Measurements from ENCODE around the gene CBL.
A peak's percentile ranks its signal among the peaks of the same experiment; 100 is the strongest.

CBL gene

GRCh38 chr11:119277660-119278059 is 71.5 kb downstream of the CBL start:
- no peak for DNase-seq

DNA sequence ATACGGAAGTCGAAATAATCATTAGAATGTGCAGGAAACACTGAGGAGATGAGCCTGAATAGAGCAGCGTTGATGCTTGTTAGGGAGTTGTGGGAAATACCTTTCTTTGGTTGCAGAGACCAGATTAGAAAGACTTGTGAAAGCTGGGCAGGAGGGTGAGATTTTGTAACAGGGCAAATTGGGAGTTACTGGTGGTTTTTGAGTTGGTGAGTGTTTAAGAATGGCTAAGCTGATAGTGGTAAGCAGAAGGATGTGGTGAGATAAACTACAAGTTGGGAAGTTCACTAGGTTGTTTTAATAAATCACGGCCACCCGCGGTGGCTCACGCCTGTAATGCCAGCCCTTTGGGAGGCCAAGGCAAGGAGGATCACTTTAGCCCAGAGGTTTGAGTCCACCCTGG is 76.4 kb downstream of the CBL start:
- no peak for DNase-seq

GRCh38 chr11:119284344-119285157 is 78.4 kb downstream of the CBL start:
- no peak for DNase-seq

- no peak for DNase-seq
These were observed 79.3 kb downstream of the CBL start for GRCh38 chr11:119285431-119285830.

GRCh38 chr11:119288219-119288618 is 82.1 kb downstream of the CBL start:
- no peak for DNase-seq

GRCh38 chr11:119290894-119291497 is 84.9 kb downstream of the CBL start:
- DNase-seq, result no peak

GRCh38 chr11:119293461-119293860 is 87.3 kb downstream of the CBL start:
- no peak for DNase-seq

DNA sequence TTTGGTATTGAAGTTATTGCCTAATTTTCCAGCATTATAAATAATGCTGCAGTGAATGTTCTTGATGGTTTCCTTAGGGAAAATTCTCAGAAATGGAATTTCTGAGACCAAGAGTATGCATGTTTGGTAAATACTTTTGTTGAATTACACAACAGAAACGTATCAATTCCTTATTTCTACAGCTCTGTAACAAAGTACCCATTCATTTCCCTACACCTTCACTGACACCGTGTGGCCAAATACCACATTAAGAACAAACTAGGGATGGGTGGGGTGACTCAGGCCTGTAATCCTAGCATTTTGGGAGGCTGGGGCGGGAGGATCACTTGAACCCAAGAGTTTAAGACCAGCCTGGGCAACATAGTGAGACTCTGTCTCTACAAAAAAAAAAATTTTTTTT is 89.0 kb downstream of the CBL start:
- DNase-seq, result no peak

GRCh38 chr11:119297938-119298337 is 91.8 kb downstream of the CBL start:
- DNase-seq, result no peak

DNA sequence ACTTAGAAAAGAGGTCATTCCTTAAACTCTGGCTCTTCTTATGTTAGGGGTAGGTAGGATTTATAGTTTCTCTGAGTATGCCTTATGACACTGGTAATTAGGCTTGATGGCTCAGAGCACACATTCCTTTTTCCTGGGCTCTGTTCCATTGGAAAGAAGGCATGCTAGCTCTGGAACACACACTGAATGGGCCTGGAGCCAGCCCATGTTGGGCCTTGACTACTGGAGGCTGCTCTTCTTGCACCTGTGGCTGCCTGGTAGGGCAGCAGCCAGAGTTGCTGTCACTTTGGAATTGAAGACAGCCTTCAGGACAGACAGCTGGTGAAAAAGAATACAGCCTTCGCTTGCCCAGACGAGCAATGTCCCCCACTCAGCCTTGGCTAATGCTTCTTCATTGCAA is 92.6 kb downstream of the CBL start:
- DNase-seq, result no peak

GRCh38 chr11:119299416-119299815 is 93.3 kb downstream of the CBL start:
- DNase-seq, result no peak

- no peak for DNase-seq
These were observed 94.2 kb downstream of the CBL start for GRCh38 chr11:119300198-119300964.

GRCh38 chr11:119303227-119303718 is 97.1 kb downstream of the CBL start:
- DNase-seq, result no peak

DNA sequence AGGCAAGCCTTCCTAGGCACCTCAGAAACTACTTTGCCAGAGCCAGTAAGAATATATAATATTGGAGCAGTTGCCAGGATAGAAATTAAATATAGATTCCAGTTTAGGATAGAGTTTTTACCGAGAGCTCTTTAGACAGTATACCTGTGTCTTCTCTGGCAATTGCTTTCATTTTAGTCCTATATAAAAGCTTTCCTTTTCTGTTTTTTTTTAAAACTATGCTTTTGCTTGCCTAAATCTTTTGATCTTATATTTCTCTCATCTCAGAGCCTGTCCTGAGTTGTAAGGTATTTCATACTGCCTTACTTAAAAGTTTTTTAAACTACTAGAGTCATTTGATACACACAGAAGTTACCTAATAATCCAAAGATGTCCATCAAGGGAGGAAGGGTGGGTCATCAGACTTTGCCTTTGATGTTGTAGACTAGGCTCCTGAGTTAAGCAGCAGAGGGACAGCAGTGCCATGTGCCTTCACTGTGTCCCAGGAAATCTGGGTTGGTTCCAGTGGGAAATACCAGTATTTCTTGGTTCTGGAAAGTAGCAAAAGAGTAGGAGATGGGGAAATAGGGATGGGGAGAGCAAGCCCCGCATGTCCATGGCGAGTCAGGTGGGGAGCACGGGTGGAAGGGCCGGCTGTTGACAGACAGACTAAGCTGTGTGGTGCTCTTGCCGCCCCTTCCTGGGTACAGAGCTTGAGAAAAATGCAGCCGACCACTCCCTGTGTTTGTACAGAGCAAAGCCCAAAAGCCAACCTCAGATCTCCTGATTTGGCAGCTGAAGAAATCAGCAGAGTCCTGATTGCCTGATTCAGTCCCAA is 99.6 kb downstream of the CBL start:
- no peak for DNase-seq

GRCh38 chr11:119306373-119306890 is 100.3 kb downstream of the CBL start:
- peak; percentile 73 for DNase-seq

DNA sequence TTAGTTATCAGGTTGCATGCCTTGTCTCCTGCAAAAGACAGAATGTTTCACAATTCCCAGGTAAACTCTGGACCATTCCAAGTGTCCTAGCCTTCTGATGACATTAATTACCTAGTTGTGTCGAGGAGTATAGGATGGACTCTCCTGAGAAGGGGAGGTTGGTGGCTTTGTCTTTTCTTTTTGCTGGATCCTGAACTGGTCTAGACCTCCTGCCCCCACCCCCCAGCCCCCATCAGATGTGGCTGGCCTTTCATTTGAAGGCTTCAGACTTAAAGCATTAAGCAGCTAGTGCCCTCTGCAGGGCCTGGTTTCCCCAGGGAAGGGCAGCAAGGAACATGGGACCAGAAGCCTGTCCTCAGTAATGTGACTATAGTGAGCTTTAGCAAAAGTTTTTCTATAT is 101.1 kb downstream of the CBL start:
- no peak for DNase-seq

DNA sequence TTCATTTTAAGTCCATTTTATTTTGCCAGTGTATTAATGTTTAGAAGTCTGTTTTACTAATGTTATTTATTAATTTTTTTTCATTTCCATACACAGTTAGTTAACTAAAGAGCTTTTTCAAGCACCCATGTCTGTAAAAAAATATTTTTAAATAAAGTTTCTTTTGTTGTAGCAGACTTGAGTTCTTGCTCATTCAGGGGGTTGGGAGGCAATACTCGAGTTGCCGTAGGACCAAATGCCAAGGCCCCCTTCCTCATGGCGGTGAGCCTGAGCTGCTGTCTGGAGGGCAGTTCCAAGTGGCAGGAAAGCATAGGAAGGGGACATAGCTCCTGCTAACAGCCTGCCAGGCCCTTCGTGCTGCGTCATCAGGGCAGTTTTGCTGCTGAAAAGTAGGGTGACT is 101.8 kb downstream of the CBL start:
- no peak for DNase-seq

- no peak for DNase-seq
These were observed 103.3 kb downstream of the CBL start for GRCh38 chr11:119309411-119309810.

DNA sequence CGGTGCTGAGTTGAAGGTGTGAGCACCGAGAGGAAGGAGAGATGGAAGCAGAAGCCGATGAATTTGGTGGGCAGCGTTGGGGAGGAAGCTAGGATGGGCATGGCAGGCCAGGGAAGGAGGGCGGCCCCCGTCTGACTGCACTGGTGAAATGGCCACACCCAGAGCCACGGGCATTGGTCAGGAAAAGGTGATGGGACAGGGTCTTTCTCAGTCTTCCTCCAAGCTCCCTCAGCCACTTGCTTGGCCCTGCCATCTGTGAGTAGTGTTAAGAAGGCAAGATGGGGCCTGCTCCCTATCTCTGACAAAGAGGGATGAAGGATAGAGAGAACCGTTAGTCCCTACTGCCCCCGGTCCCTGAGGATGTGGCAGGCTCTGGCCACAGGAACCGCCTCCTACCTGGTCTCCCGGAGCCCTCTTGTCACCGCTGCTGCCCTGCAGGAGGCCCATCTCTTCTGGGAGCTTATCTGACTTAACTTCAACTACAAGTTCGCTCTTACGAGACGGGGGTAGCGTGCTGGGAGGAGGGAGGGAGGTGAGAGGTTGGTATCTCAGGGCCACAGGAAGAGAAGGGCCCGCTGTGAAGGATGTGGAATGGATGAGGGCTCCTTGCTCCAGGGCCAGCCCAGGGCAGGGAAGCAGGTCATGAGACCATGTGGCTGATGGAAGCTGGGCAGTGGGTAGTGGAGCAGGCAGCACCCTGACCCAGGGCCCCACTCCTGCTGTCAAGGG is 104.0 kb downstream of the CBL start:
- no peak for DNase-seq

DNA sequence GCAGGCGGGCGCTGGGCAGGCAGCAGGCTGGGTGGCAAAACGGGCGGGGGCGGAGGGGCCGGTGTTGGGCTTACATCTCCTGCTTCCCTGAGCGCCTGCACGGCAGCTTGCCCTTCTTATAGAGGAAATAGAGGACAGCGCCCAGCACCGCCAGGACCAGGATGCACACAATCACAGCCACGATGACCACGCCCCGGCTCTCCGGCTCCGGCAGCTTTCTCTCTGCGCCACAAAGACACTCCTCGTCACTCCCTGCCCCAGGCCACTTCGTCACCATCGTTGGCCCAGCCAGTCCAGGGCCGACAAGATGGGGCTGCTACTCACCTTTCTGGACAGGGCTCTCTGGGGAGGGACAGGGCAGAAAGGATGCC is 104.5 kb downstream of the CBL start:
- no peak for DNase-seq

- no peak for DNase-seq
These were observed 108.6 kb downstream of the CBL start for GRCh38 chr11:119314726-119315125.
